Lower leg skin (tissue), 3 donors: ENCODE data around the gene VTI1A.

Experiments used
- POLR2A ChIP-seq, 2 donors: fragments of 450-650 bp; IDR thresholded peaks; one replicate each; pipeline ENCODE4 v1.6.1; 2016 to 2017; ENCODE audit warnings: antibody characterized with exemption in 2 of 2, mild to moderate bottlenecking in 1 of 2, moderate library complexity in 1 of 2
- TF ChIP-seq, protein P1 (sequence below), 3 donors: fragments of 450-650 bp; IDR thresholded peaks; one replicate each; pipeline ENCODE4 v1.5.1; 2016; ENCODE audit warnings: antibody characterized with exemption in 3 of 3, mild to moderate bottlenecking in 3 of 3, moderate library complexity in 2 of 3

DNA sequence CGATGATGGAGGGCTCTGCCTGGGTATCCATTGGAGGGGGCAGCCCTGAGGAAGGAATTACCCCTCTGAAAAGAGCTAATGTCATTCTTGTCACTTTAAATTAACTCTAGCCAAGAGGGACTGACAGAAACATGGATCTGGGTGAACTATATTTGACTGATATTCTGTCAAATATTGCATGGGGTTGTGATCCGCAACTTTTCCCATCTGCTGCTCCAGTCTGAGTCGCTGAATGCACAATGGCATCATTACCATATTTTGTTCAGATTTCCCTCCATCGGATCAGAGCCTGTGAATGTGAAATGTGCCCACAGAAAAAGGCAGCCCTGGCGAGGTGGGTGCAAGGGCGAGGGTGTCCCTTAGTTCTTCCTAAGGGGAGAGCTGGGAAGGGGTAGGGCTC is 402.5 kb downstream of the VTI1A start:
- no peak for TF ChIP-seq POLR2A (IDR thresholded peaks at IDR 0.05)
- TF ChIP-seq, protein P1, sequence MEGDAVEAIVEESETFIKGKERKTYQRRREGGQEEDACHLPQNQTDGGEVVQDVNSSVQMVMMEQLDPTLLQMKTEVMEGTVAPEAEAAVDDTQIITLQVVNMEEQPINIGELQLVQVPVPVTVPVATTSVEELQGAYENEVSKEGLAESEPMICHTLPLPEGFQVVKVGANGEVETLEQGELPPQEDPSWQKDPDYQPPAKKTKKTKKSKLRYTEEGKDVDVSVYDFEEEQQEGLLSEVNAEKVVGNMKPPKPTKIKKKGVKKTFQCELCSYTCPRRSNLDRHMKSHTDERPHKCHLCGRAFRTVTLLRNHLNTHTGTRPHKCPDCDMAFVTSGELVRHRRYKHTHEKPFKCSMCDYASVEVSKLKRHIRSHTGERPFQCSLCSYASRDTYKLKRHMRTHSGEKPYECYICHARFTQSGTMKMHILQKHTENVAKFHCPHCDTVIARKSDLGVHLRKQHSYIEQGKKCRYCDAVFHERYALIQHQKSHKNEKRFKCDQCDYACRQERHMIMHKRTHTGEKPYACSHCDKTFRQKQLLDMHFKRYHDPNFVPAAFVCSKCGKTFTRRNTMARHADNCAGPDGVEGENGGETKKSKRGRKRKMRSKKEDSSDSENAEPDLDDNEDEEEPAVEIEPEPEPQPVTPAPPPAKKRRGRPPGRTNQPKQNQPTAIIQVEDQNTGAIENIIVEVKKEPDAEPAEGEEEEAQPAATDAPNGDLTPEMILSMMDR (IDR thresholded peaks at IDR 0.05) = no peak
